Measurements from ENCODE around the gene DDX10.

DDX10 gene

DNA sequence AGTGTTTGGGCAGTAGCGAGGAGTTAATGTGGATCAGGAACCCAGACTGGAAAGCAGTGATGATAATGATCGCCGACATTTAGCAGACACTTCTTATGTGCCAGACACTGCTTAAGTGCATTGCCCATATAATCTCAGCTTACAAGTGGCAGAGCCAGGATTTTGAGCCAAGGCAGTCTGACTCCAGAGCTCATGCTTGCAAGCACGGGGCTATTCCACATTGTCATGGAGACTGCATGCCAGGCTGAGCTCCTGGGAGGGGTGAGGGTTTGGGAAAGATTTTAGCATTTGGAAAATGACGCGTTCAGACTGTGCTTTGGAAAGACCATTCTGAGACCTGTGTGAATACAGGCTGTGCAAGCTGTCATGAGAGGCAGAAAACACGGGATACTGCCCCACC lies 302.7 kb downstream of the DDX10 start:
- no peak for DNase-seq (ENCODE audit: low read depth in 3 of 3, low spot score in 1 of 3)

GRCh38 chr11:108970221-108970991 lies 305.5 kb downstream of the DDX10 start:
- DNase-seq (ENCODE audit: low read depth in 3 of 3, low spot score in 1 of 3), result no peak

GRCh38 chr11:108973402-108974162 lies 308.7 kb downstream of the DDX10 start:
- no peak for DNase-seq (ENCODE audit: low read depth in 3 of 3, low spot score in 1 of 3)

DNA sequence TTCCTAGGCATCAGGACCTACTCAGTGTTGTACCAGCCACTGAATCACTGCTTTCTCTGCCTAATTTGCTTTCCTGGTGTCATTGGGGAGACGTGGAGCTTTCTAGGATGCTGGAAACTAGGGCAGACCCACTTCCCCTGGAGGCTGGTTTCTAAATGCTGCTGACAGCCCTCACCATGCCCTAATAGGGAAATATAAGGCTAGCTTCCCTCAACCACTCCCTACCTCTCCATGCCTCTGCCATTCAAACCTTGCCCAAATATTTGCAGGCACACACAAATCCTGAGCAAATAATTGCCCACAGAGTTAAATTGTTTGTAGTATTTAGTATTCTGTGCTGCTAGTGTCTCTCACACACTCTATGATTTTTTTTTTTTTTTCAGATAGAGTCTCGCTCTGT lies 310.2 kb downstream of the DDX10 start:
- DNase-seq (ENCODE audit: low read depth in 3 of 3, low spot score in 1 of 3), result no peak

- no peak for DNase-seq (ENCODE audit: low read depth in 3 of 3, low spot score in 1 of 3)
Measured at GRCh38 chr11:108975641-108976071, 310.8 kb downstream of the DDX10 start.

DNA sequence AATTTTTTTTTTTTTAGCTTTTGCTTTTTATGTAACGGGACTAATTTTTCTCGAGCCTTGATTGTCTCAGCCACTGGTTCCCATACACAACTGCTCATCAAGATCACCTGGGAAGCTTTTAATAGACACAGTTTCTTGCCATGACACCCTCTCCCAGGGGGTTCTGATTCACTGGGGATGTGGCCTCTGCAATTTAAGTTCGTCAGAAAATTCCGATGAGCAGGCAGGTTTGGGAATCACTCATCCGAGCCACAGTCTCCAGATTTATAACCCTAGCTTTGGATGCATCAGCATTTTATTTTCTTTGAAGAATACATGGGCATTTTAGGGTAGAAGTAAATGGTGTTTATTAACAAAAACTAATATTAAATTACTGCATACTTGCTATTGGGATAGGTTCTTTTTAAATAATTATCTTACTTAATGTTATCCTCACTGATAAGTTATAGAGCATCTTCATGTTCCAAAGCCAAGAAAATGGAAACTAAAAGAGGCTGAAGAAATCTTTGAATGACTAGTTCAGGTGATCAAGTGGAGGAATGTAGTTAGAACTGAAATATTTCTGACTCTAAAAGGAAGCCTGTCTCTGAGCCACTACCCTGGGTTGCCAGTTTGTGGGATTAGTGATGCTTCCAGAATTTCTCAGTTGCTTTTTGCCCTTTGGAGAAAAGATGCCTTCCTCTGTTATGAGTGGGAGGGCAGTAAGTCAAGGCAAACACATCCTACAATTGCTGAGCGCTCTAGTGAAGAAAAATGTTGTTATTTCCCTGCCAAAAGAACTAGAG lies 319.0 kb downstream of the DDX10 start:
- DNase-seq (ENCODE audit: low read depth in 3 of 3, low spot score in 1 of 3), result no peak

- DNase-seq (ENCODE audit: low read depth in 3 of 3, low spot score in 1 of 3), result no peak
Measured at GRCh38 chr11:108984523-108984922, 319.7 kb downstream of the DDX10 start.

DNA sequence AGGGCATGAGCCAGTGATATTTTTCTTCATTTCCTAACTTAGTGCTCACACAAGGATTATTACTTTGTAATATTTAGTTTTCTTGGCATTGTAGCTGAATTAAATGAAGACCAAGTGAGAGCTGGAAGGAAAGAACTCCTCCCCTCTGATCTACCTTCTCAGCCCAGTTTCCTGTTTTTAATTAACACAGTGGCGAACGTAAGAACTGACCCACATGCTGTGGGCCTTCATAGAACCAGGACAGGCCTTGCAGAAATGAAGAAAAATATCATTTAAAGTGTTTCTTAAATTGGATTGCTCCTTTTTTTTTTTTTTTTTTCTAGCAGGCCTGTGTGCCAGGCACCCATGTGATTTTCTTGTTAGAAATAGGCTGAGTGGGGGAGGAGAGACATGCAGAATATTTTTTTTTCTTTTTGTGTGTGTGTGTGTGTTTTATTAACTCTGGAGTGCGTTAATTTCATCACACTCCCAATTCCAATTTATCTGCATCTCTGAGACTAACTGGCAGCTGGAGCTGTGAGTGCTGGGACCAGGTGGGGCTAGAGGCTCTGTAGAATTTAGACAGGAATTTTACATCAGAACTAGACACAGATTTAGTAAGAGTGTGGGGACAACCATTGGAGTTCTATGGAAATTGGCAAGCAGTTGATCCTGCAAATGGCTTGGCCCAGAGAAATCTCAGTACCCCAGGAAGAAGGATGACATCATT lies 320.5 kb downstream of the DDX10 start:
- DNase-seq (ENCODE audit: low read depth in 3 of 3, low spot score in 1 of 3), result no peak

- no peak for DNase-seq (ENCODE audit: low read depth in 3 of 3, low spot score in 1 of 3)
Measured at GRCh38 chr11:108985945-108986279, 321.0 kb downstream of the DDX10 start.
